Nephron (organoid): ENCODE measurements around the gene ONECUT2.

ENCODE experiments used
- H3K27ac Mint-ChIP-seq, 3 experiments: 2 replicates each; pipeline ENCODE4 v1.8.0; 2020; ENCODE audit warnings: mixed read lengths in 3 of 3, mild to moderate bottlenecking in 2 of 3, moderate library complexity in 1 of 3
- H3K27me3 Mint-ChIP-seq: 2 replicates; pipeline ENCODE4 v1.8.0; 2021; ENCODE audit warnings: low read depth, mild to moderate bottlenecking, moderate library complexity, mixed read lengths
- H3K36me3 Mint-ChIP-seq: 2 replicates; pipeline ENCODE4 v1.8.0; 2020; ENCODE audit warnings: low read depth, mixed read lengths
- H3K4me1 Mint-ChIP-seq: 2 replicates; pipeline ENCODE4 v1.8.0; 2020; ENCODE audit warnings: mixed read lengths
- H3K4me3 Mint-ChIP-seq, 3 experiments: 2 replicates each; pipeline ENCODE4 v1.8.0; 2020; ENCODE audit warnings: mild to moderate bottlenecking in 3 of 3, mixed read lengths in 3 of 3, moderate library complexity in 2 of 3
- H3K9me3 Mint-ChIP-seq: 2 replicates; pipeline ENCODE4 v1.8.0; 2020; ENCODE audit warnings: mixed read lengths
- CTCF ChIP-seq, 3 experiments: fragments of 200-600 bp; sonication (generic); IDR thresholded peaks; one replicate each; pipeline ENCODE4 v1.5.0; 2021; ENCODE audit warnings: antibody characterized with exemption in 3 of 3; ENCODE audit not compliant: unreplicated experiment in 3 of 3

ONECUT2 gene

GRCh38 chr18:57533006-57533867, 98.1 kb downstream of the ONECUT2 start:
- peak overlapping the region in 2 of 3 experiments; percentile 5 to 48 for H3K4me3 Mint-ChIP-seq

GRCh38 chr18:57533868-57534510, 98.8 kb downstream of the ONECUT2 start:
- Mint-ChIP-seq H3K4me1 (peaks cover 22% of the 10 kb centered on the region), H3K27me3 (peaks cover 39% of the 10 kb centered on the region), H3K27ac (peak overlapping the region in 2 of 3 experiments; percentile 4 to 73), H3K4me3 (no peak overlapping the region), H3K36me3 (no peaks in the 10 kb centered on the region), H3K9me3 (no peaks in the 10 kb centered on the region)
- no peak for TF ChIP-seq CTCF (IDR thresholded peaks at IDR 0.05; ENCODE audit: unreplicated experiment in 3 of 3)

More at GRCh38 chr18:57533006-57533867, 98.1 kb downstream of the ONECUT2 start:
- no peaks in the 10 kb centered on the region for H3K36me3 Mint-ChIP-seq
- no peak for TF ChIP-seq CTCF (IDR thresholded peaks at IDR 0.05; ENCODE audit: unreplicated experiment in 3 of 3)
- H3K9me3 Mint-ChIP-seq = no peaks in the 10 kb centered on the region
- peaks cover 38% of the 10 kb centered on the region for H3K27me3 Mint-ChIP-seq
- H3K27ac Mint-ChIP-seq = peak overlapping the region in 2 of 3 experiments; percentile 4 to 73
- peaks cover 22% of the 10 kb centered on the region for H3K4me1 Mint-ChIP-seq

GRCh38 chr18:57534511-57534909, 99.3 kb downstream of the ONECUT2 start:
- peaks cover 22% of the 10 kb centered on the region for H3K4me1 Mint-ChIP-seq
- H3K36me3 Mint-ChIP-seq = no peaks in the 10 kb centered on the region
- H3K27me3 Mint-ChIP-seq = peaks cover 41% of the 10 kb centered on the region
- no peak for TF ChIP-seq CTCF (IDR thresholded peaks at IDR 0.05; ENCODE audit: unreplicated experiment in 3 of 3)
- H3K9me3 Mint-ChIP-seq = no peaks in the 10 kb centered on the region
- peak overlapping the region in 1 of 3 experiments; percentile 73 for H3K27ac Mint-ChIP-seq
- no peak overlapping the region for H3K4me3 Mint-ChIP-seq

GRCh38 chr18:57538614-57539013, 103.4 kb downstream of the ONECUT2 start:
- Mint-ChIP-seq H3K27ac (no peak overlapping the region), H3K27me3 (peaks cover 42% of the 10 kb centered on the region), H3K36me3 (no peaks in the 10 kb centered on the region), H3K4me3 (no peak overlapping the region), H3K4me1 (peaks cover 23% of the 10 kb centered on the region), H3K9me3 (no peaks in the 10 kb centered on the region)
- no peak for TF ChIP-seq CTCF (IDR thresholded peaks at IDR 0.05; ENCODE audit: unreplicated experiment in 3 of 3)

- Mint-ChIP-seq H3K27me3 (peaks cover 36% of the 10 kb centered on the region), H3K4me1 (peaks cover 13% of the 10 kb centered on the region), H3K27ac (no peak overlapping the region), H3K36me3 (no peaks in the 10 kb centered on the region), H3K4me3 (no peak overlapping the region), H3K9me3 (no peaks in the 10 kb centered on the region)
- no peak for TF ChIP-seq CTCF (IDR thresholded peaks at IDR 0.05; ENCODE audit: unreplicated experiment in 3 of 3)
These were observed 104.5 kb downstream of the ONECUT2 start for GRCh38 chr18:57539702-57540101.
